Measurements from ENCODE around the gene EFCAB12.

EFCAB12 gene

DNA sequence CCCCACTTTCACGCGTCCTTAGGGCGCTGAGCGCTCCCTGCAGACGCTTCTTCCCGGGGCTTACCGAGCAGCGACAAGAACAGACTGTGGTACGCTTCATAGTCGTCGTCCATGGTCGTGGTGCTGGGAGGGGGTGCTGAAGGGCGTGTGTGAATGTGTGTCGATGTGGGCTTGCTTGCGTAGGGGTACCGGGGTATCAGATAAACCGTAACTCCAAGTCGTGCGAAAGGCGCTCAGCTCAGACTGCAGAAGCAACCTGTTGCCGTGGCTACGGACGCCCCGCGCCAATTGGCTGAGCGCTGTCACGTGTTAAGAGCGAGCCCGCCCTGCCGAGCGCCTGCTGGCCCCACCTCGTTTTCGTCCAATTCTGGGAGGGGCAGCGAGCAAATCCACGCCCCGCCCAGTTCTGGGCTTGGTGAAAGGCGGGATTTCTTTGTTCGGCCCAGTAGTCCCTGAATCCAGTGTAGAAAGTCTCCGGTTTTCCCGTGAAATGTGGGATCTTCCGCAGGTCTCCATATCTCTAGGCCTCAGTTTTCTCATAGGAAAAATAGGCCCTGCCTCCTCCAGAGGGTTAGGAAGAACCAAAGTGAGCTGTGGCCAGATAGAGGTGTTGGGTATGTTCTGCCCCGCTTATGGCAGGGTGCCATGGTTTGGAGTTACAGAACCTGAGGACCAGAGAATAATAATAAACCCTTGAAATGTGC is at the start of gene EFCAB12:
EFCAB12 (minus strand) TSS at position 261 of the 704 bp plus-strand sequence; CDS start at position 113, 148 bp downstream.
- H3K9ac ChIP-seq (ENCODE audit: low read length), result peak within 1 kb of the TSS; percentile 58
- H3K27me3 ChIP-seq (replicated peaks; ENCODE audit: control insufficient read depth, insufficient read depth, low read length), result no peaks in the 10 kb centered on the region
- peaks cover 11% of the 10 kb centered on the region for H3K4me1 ChIP-seq (ENCODE audit: control insufficient read depth, insufficient read depth, low read length)
- H3K36me3 ChIP-seq (ENCODE audit: control insufficient read depth, insufficient read depth, low read length, severe bottlenecking), result peaks cover 39% of the 10 kb centered on the region
- H3K4me3 ChIP-seq (ENCODE audit: low read length), result peak within 1 kb of the TSS; percentile 80
- no peaks in the 10 kb centered on the region for H3K9me3 ChIP-seq (ENCODE audit: control insufficient read depth, low read length)
- peak; percentile 97 for DNase-seq (ENCODE audit: low read depth)

DNA sequence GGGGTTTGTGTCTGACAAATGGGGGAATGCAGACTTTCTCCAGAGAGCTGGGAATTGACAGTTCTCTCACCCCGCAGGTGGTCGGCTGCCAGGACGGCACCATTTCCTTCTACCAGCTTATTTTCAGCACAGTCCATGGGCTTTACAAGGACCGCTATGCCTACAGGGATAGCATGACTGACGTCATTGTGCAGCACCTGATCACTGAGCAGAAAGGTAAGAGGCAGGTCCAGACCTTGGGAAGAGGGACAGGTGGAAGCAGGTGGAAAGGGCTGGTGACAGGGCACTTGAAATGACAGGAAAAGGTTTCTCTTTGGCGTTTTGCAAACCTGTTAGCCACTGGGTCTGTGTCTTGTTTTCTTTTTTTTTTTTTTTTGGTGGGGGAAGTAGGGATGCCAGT is 48.1 kb upstream of the EFCAB12 start:
- Histone ChIP-seq H3K9ac (ENCODE audit: low read length) (no peak overlapping the region), H3K9me3 (ENCODE audit: control insufficient read depth, low read length) (no peaks in the 10 kb centered on the region), H3K4me3 (ENCODE audit: low read length) (no peak overlapping the region), H3K27me3 (replicated peaks; ENCODE audit: control insufficient read depth, insufficient read depth, low read length) (no peaks in the 10 kb centered on the region), H3K36me3 (ENCODE audit: control insufficient read depth, insufficient read depth, low read length, severe bottlenecking) (peaks cover 61% of the 10 kb centered on the region), H3K4me1 (ENCODE audit: control insufficient read depth, insufficient read depth, low read length) (peaks cover 15% of the 10 kb centered on the region)
- no peak for DNase-seq (ENCODE audit: low read depth)

DNA sequence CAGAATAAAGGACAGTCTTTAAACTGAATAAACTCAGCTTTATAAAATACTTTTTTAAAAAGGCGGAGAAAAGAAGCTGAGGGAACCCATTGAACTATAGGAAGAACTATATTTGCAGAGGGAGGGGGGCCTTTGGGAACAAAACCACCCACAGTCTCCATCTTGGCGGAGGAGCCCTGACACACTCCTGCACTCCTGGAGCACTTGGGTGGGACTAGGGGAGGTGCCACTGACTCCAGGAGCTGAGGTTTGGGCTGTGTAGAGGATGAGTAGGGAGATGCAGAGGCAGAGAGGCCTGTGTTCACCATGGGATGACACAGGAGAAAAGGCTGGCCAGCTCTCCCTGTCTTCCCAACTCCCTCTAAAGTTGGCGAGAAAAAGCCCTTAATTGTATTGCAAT is 47.4 kb upstream of the EFCAB12 start:
- H3K9ac ChIP-seq (ENCODE audit: low read length), result no peak overlapping the region
- no peak for DNase-seq (ENCODE audit: low read depth)
- H3K4me1 ChIP-seq (ENCODE audit: control insufficient read depth, insufficient read depth, low read length), result peaks cover 8% of the 10 kb centered on the region
- H3K36me3 ChIP-seq (ENCODE audit: control insufficient read depth, insufficient read depth, low read length, severe bottlenecking), result peaks cover 68% of the 10 kb centered on the region
- H3K4me3 ChIP-seq (ENCODE audit: low read length), result no peak overlapping the region
- H3K9me3 ChIP-seq (ENCODE audit: control insufficient read depth, low read length), result no peaks in the 10 kb centered on the region
- H3K27me3 ChIP-seq (replicated peaks; ENCODE audit: control insufficient read depth, insufficient read depth, low read length), result no peaks in the 10 kb centered on the region

DNA sequence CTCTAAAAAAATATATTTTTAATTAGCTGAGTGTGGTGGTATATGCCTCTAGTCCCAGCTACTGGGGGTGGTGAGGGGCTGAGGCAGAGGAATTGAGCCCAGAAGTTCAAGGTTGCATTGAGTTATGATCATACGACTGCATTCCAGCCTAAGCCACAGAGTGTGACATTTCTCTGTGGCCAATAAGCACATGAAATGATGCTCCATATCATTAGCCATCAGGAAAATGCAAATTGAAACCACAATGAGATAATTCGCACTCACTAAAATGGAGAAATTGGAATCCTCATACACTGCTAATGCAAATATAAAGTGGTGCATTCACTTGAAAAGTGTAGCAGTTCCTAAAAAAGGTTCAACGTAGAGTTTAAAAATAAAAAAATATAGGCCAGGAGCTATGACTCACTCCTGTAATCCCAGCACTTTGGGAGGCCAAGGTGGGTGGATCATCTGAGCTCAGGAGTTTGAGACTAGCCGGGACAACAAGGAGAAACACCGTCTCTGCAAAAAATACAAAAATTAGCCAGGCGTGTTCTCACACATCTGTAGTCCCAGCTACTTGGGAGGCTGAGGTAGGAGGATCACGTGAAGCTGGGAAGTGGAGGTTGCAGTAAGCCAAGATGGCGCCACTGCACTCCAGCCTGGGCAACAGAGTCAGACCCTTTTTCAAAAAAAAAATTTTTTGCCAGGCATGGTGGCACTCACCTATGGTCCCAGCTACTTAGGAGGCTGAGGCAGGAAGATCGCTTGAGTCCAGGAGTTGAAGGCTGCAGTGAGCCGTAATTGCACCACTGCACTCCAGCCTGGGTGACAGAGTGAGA is 46.8 kb upstream of the EFCAB12 start:
- Histone ChIP-seq H3K4me3 (ENCODE audit: low read length) (no peak overlapping the region), H3K36me3 (ENCODE audit: control insufficient read depth, insufficient read depth, low read length, severe bottlenecking) (peaks cover 64% of the 10 kb centered on the region), H3K4me1 (ENCODE audit: control insufficient read depth, insufficient read depth, low read length) (peaks cover 2% of the 10 kb centered on the region), H3K27me3 (replicated peaks; ENCODE audit: control insufficient read depth, insufficient read depth, low read length) (no peaks in the 10 kb centered on the region), H3K9me3 (ENCODE audit: control insufficient read depth, low read length) (no peaks in the 10 kb centered on the region), H3K9ac (ENCODE audit: low read length) (no peak overlapping the region)
- no peak for DNase-seq (ENCODE audit: low read depth)

DNA sequence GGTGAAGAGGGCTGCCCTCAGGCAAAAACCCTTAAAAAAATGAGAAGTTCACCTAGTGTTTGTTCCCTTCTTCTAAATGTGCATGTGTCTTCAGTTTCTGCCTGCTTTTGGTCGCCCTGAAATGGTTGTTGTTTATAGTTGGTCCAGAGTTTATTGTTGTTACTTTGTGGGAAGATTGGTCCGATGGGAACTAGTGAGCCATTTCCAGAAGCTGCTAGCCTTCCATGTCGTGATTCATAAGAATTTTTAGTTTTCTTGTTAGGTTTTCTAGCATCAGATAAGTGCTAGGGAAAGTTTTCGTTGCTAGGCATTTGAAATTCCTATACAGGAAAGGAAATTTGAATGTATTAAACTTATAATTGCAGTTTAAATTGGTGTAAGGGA is 45.3 kb upstream of the EFCAB12 start:
- Histone ChIP-seq H3K9ac (ENCODE audit: low read length) (no peak overlapping the region), H3K27me3 (replicated peaks; ENCODE audit: control insufficient read depth, insufficient read depth, low read length) (no peaks in the 10 kb centered on the region), H3K9me3 (ENCODE audit: control insufficient read depth, low read length) (no peaks in the 10 kb centered on the region), H3K4me3 (ENCODE audit: low read length) (no peak overlapping the region), H3K36me3 (ENCODE audit: control insufficient read depth, insufficient read depth, low read length, severe bottlenecking) (peaks cover 60% of the 10 kb centered on the region), H3K4me1 (ENCODE audit: control insufficient read depth, insufficient read depth, low read length) (no peaks in the 10 kb centered on the region)
- DNase-seq (ENCODE audit: low read depth), result no peak

DNA sequence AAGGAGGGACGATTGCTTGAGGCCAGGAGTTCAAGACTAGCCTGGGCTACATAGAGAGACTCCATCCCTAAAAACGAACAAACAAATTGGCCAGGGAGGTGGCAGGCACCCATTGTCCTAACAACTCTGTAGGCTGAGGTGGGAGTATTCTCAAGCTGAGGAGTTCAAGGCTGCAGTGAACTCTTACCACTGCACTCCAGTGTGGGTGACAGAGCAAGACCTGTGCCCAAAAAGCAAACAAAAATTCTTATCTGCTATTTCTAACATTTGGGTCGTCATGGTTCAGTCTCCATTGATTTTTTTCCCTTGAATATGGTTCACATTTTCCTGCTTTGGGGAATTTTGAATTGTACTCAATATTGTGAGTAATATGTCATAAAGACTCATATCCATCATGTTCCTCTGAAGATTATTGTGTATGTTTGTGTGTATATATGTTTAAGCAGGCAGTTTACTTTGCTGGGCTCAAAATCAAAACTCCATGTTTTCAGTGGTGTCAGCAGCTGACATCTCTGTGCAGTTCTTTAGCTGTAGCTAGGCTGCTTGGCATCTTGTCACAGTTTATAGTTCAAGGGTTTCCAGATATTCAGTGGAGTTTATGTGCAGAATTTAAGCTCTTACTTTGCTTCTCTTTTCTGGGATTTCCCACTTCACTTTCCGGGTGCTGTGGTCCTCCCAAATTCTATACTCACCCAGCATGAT is 44.8 kb upstream of the EFCAB12 start:
- Histone ChIP-seq H3K9ac (ENCODE audit: low read length) (no peak overlapping the region), H3K27me3 (replicated peaks; ENCODE audit: control insufficient read depth, insufficient read depth, low read length) (no peaks in the 10 kb centered on the region), H3K9me3 (ENCODE audit: control insufficient read depth, low read length) (no peaks in the 10 kb centered on the region), H3K4me3 (ENCODE audit: low read length) (no peak overlapping the region), H3K36me3 (ENCODE audit: control insufficient read depth, insufficient read depth, low read length, severe bottlenecking) (peaks cover 55% of the 10 kb centered on the region), H3K4me1 (ENCODE audit: control insufficient read depth, insufficient read depth, low read length) (no peaks in the 10 kb centered on the region)
- DNase-seq (ENCODE audit: low read depth), result no peak

DNA sequence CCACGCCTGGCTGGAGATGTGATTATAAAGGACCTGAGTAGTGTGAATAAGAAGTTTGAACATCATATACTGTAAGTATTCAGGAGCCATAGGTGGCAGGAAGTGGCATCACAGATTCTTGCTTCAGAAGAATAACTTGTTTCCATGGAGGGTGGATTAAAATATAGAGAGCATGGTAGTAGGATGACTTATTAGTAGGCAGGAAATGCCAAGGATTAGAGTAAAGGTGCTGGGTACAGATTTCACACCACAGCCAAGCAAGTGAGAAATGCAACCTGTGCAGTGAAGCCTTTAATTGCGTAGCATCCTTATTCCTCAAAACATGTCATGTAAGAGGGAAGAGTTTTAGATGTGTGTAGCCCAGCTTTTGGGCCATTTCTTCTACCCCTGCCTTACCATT is 42.4 kb upstream of the EFCAB12 start:
- H3K27me3 ChIP-seq (replicated peaks; ENCODE audit: control insufficient read depth, insufficient read depth, low read length), result no peaks in the 10 kb centered on the region
- H3K36me3 ChIP-seq (ENCODE audit: control insufficient read depth, insufficient read depth, low read length, severe bottlenecking), result peaks cover 50% of the 10 kb centered on the region
- H3K9ac ChIP-seq (ENCODE audit: low read length), result no peak overlapping the region
- H3K4me3 ChIP-seq (ENCODE audit: low read length), result no peak overlapping the region
- H3K9me3 ChIP-seq (ENCODE audit: control insufficient read depth, low read length), result no peaks in the 10 kb centered on the region
- H3K4me1 ChIP-seq (ENCODE audit: control insufficient read depth, insufficient read depth, low read length), result no peaks in the 10 kb centered on the region
- DNase-seq (ENCODE audit: low read depth), result no peak

DNA sequence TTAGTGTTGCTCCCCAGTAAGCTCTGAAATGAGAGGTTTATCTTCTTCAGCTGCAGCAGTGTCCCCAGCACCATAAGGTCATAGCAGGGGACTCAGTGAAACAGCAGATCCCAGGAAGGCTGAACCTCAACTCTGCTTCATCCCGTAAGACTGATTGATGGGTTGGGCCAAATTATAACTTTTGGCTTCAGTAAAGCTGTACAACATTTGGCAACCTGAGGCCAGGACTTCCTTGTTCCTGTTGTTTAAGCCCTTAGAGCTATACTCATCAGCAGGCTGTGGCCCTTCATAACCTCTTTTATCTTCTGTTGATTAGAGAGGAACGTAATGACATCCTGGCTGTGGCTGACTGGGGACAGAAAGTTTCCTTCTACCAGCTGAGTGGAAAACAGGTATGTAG is 40.6 kb upstream of the EFCAB12 start:
- no peaks in the 10 kb centered on the region for H3K27me3 ChIP-seq (replicated peaks; ENCODE audit: control insufficient read depth, insufficient read depth, low read length)
- H3K4me3 ChIP-seq (ENCODE audit: low read length), result no peak overlapping the region
- H3K4me1 ChIP-seq (ENCODE audit: control insufficient read depth, insufficient read depth, low read length), result no peaks in the 10 kb centered on the region
- H3K9me3 ChIP-seq (ENCODE audit: control insufficient read depth, low read length), result no peaks in the 10 kb centered on the region
- H3K36me3 ChIP-seq (ENCODE audit: control insufficient read depth, insufficient read depth, low read length, severe bottlenecking), result peaks cover 61% of the 10 kb centered on the region
- DNase-seq (ENCODE audit: low read depth), result no peak
- H3K9ac ChIP-seq (ENCODE audit: low read length), result no peak overlapping the region

DNA sequence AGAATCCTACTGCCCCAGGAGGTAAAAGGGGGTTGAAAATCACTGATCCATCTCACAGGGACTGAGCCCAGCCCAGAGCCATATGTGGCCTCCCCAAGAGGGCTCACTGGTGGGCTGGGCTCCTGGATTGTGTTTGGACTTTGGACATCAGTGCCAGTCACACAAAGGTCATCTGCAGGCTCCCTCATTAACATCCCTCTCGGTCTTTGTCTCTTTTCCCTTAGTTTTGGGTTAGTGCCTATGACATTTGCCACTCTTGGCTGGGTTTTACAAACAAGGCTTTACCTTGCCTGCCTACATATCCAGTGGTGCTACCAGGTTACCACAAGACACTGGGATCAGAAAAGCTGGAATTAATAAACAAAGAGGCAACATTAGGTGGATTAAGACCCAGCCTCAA is 39.5 kb upstream of the EFCAB12 start:
- H3K9ac ChIP-seq (ENCODE audit: low read length), result no peak overlapping the region
- H3K27me3 ChIP-seq (replicated peaks; ENCODE audit: control insufficient read depth, insufficient read depth, low read length), result no peaks in the 10 kb centered on the region
- H3K4me3 ChIP-seq (ENCODE audit: low read length), result no peak overlapping the region
- no peaks in the 10 kb centered on the region for H3K4me1 ChIP-seq (ENCODE audit: control insufficient read depth, insufficient read depth, low read length)
- H3K36me3 ChIP-seq (ENCODE audit: control insufficient read depth, insufficient read depth, low read length, severe bottlenecking), result peaks cover 63% of the 10 kb centered on the region
- DNase-seq (ENCODE audit: low read depth), result no peak
- no peaks in the 10 kb centered on the region for H3K9me3 ChIP-seq (ENCODE audit: control insufficient read depth, low read length)

DNA sequence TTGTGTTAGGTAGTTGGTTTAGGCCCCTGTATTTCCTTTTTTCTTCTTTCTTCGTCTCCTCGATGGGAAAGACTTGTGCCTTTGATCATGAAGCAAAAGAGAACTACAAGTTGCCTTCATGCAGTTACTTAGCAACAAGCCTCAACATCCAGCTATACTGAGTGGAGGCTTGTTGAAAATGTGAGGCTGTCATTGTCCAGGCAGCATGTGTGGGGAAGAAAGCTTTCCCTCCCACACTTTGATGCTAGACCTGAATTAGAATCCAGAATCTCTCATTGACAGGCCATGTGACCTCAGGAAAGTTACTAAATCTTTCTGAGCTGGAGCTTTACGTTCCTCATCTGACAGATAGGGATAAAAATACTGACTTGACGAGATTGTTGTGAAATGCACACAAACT is 35.3 kb upstream of the EFCAB12 start:
- Histone ChIP-seq H3K4me1 (ENCODE audit: control insufficient read depth, insufficient read depth, low read length) (peaks cover 12% of the 10 kb centered on the region), H3K36me3 (ENCODE audit: control insufficient read depth, insufficient read depth, low read length, severe bottlenecking) (peaks cover 61% of the 10 kb centered on the region), H3K9me3 (ENCODE audit: control insufficient read depth, low read length) (no peaks in the 10 kb centered on the region), H3K27me3 (replicated peaks; ENCODE audit: control insufficient read depth, insufficient read depth, low read length) (no peaks in the 10 kb centered on the region), H3K9ac (ENCODE audit: low read length) (no peak overlapping the region), H3K4me3 (ENCODE audit: low read length) (no peak overlapping the region)
- no peak for DNase-seq (ENCODE audit: low read depth)

DNA sequence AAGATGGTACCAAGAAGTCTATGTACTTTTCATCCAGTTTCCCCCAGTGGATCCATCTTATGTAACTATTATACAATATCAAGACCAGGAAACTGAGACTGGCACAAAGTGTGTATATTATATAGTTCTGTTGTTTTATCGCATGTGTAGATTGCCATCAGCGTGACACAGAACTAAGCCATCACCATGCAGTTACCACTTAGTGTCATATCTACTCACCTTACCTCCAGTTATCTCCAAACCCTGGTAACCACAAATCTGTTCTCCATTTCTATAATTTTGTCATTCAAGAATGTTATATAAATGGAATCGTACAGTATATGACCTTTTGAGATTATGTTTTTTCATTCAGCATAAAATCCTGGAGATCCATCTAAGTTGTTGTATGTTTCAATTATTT is 34.7 kb upstream of the EFCAB12 start:
- H3K4me3 ChIP-seq (ENCODE audit: low read length), result no peak overlapping the region
- H3K36me3 ChIP-seq (ENCODE audit: control insufficient read depth, insufficient read depth, low read length, severe bottlenecking), result peaks cover 67% of the 10 kb centered on the region
- H3K27me3 ChIP-seq (replicated peaks; ENCODE audit: control insufficient read depth, insufficient read depth, low read length), result no peaks in the 10 kb centered on the region
- DNase-seq (ENCODE audit: low read depth), result no peak
- no peaks in the 10 kb centered on the region for H3K9me3 ChIP-seq (ENCODE audit: control insufficient read depth, low read length)
- H3K4me1 ChIP-seq (ENCODE audit: control insufficient read depth, insufficient read depth, low read length), result peaks cover 12% of the 10 kb centered on the region
- H3K9ac ChIP-seq (ENCODE audit: low read length), result no peak overlapping the region
